H1 (cell line): ENCODE results near the gene WFDC12. TPM values are rescaled to one million over a fixed set of nuclear protein-coding genes. Genes with fewer than 3 reads are reported as not detected.

Experiments
- CTCF ChIA-PET: fragments of 300-600 bp; sonication (Branson Sonifier 250); formaldehyde crosslinking; loops from one replicate; lab custom pipeline; 2021; ENCODE audit not compliant: partially characterized antibody; lab: Charles Lee
- POLR2A ChIA-PET: fragments of 300-600 bp; sonication (Branson Sonifier 250); formaldehyde crosslinking; loops from one replicate; lab custom pipeline; 2021; ENCODE audit warnings: inconsistent platforms; ENCODE audit not compliant: partially characterized antibody; lab: Charles Lee
- DNase-seq, 2 experiments: peaks; one replicate each; pipeline versions ENCODE4 v3.0.0 to v3.0.0-alpha.2; 2010 to 2022; ENCODE audit warnings: low spot score in 2 of 2, low read depth in 1 of 2, mixed read lengths in 1 of 2
- FAIRE-seq: peaks from 2 replicates; lab custom pipeline; 2011; peaks lifted over from hg19 to GRCh38; lab: Jason Lieb, UNC
- H2AFZ ChIP-seq: 2 replicates; pipeline ENCODE4 v1.8.1; 2012; ENCODE audit warnings: low read length, inconsistent platforms
- H2AK5ac ChIP-seq: 2 replicates; pipeline ENCODE4 v1.6.1; 2013; ENCODE audit warnings: low read depth, low read length
- H2BK120ac ChIP-seq: replicated peaks from 2 replicates; pipeline ENCODE3; 2013; ENCODE audit warnings: low read depth, low read length, inconsistent platforms
- H2BK12ac ChIP-seq: 2 replicates; pipeline ENCODE4 v1.6.1; 2013; ENCODE audit warnings: low read depth, low read length
- H2BK15ac ChIP-seq: 2 replicates; pipeline ENCODE4 v1.6.1; 2013; ENCODE audit warnings: low read length
- H2BK20ac ChIP-seq: 2 replicates; pipeline ENCODE4 v1.6.1; 2013; ENCODE audit warnings: low read length
- H2BK5ac ChIP-seq: 2 replicates; pipeline ENCODE4 v1.6.1; 2013; ENCODE audit warnings: low read depth, low read length
- H3K14ac ChIP-seq: 2 replicates; pipeline ENCODE4 v1.6.1; 2013; ENCODE audit warnings: inconsistent platforms; ENCODE audit not compliant: insufficient read length
- H3K18ac ChIP-seq: 2 replicates; pipeline ENCODE4 v1.6.1; 2013; ENCODE audit warnings: low read length; ENCODE audit errors: extremely low read depth
- H3K23ac ChIP-seq: 2 replicates; pipeline ENCODE4 v1.6.1; 2013; ENCODE audit warnings: inconsistent platforms; ENCODE audit not compliant: insufficient read length
- H3K23me2 ChIP-seq: 2 replicates; pipeline ENCODE4 v1.6.1; 2013; ENCODE audit warnings: low read depth, low read length
- H3K27ac ChIP-seq: 2 replicates; pipeline ENCODE4 v1.6.1; 2011; ENCODE audit warnings: low read depth, low read length, inconsistent platforms
- H3K27me3 ChIP-seq, 4 experiments: replicated peaks in 1 of 4; 1 replicate in 1 of 4; 2 replicates in 3 of 4; pipeline versions ENCODE4 v1.6.1 to v1.8.1; 2011 to 2013; ENCODE audit warnings: low read length in 3 of 4, mild to moderate bottlenecking in 3 of 4, inconsistent platforms in 2 of 4, mixed read lengths in 2 of 4, moderate library complexity in 1 of 4; ENCODE audit not compliant: control insufficient read depth in 3 of 4, insufficient read depth in 3 of 4; ENCODE audit errors: extremely low read depth in 1 of 4
- H3K36me3 ChIP-seq, 4 experiments: 2 replicates each; pipeline versions ENCODE4 v1.6.1 to v1.8.1; 2011 to 2013; ENCODE audit warnings: mild to moderate bottlenecking in 4 of 4, low read length in 3 of 4, moderate library complexity in 2 of 4, control low read depth in 1 of 4, inconsistent platforms in 1 of 4; ENCODE audit not compliant: insufficient read depth in 4 of 4, control insufficient read depth in 2 of 4
- H3K4ac ChIP-seq: replicated peaks from 2 replicates; pipeline ENCODE3; 2013; ENCODE audit warnings: low read length, low read depth, mixed read lengths, inconsistent platforms; ENCODE audit not compliant: insufficient read length
- H3K4me1 ChIP-seq, 4 experiments: replicated peaks in 1 of 4; 1 replicate in 1 of 4; 2 replicates in 3 of 4; pipeline versions ENCODE4 v1.6.1 to v1.8.1; 2011 to 2013; ENCODE audit warnings: low read length in 3 of 4, inconsistent platforms in 2 of 4, mixed read lengths in 1 of 4; ENCODE audit not compliant: insufficient read depth in 4 of 4, control insufficient read depth in 3 of 4
- H3K4me2 ChIP-seq, 2 experiments: 2 replicates each; pipeline versions ENCODE4 v1.6.1 to v1.8.1; 2011 to 2013; ENCODE audit warnings: low read depth in 2 of 2, low read length in 2 of 2, control low read depth in 1 of 2, inconsistent platforms in 1 of 2, mild to moderate bottlenecking in 1 of 2; ENCODE audit not compliant: insufficient read depth in 1 of 2
- H3K4me3 ChIP-seq, 4 experiments: fragments of 200-600, 300-600 bp in 1 of 4; sonication (generic), shearing (Covaris generic), sonication (Bioruptor Twin) in 1 of 4; 2 replicates each; pipeline versions ENCODE4 v1.5.1 to v1.8.1; 2011 to 2016; ENCODE audit warnings: low read length in 4 of 4, low read depth in 3 of 4, control low read depth in 2 of 4, inconsistent platforms in 2 of 4, mild to moderate bottlenecking in 2 of 4, mixed read lengths in 1 of 4, moderate library complexity in 1 of 4; ENCODE audit not compliant: insufficient read depth in 2 of 4; ENCODE audit errors: extremely low read depth in 1 of 4
- H3K56ac ChIP-seq: replicated peaks from 2 replicates; pipeline ENCODE3; 2013; ENCODE audit warnings: low read depth, mild to moderate bottlenecking, mixed read lengths, low read length, inconsistent platforms; ENCODE audit not compliant: insufficient read length
- H3K79me1 ChIP-seq: 2 replicates; pipeline ENCODE4 v1.6.1; 2013; ENCODE audit warnings: low read depth, low read length, control low read depth
- H3K79me2 ChIP-seq, 2 experiments: 2 replicates each; pipeline versions ENCODE4 v1.6.1 to v1.8.1; 2012 to 2013; ENCODE audit warnings: low read length in 2 of 2, mild to moderate bottlenecking in 2 of 2, inconsistent platforms in 1 of 2; ENCODE audit not compliant: insufficient read depth in 2 of 2, control insufficient read depth in 1 of 2
- H3K9ac ChIP-seq, 4 experiments: replicated peaks in 1 of 4; 1 replicate in 1 of 4; 2 replicates in 3 of 4; pipeline versions ENCODE4 v1.6.1 to v1.8.1; 2011 to 2013; ENCODE audit warnings: low read depth in 3 of 4, low read length in 3 of 4, control low read depth in 2 of 4, mild to moderate bottlenecking in 2 of 4, moderate library complexity in 2 of 4, inconsistent platforms in 1 of 4; ENCODE audit errors: extremely low read depth in 1 of 4
- H3K9me3 ChIP-seq, 2 experiments: 2 replicates each; pipeline versions ENCODE4 v1.6.1 to v1.8.1; 2012 to 2013; ENCODE audit warnings: mild to moderate bottlenecking in 2 of 2, moderate library complexity in 2 of 2, control low read depth in 1 of 2, inconsistent platforms in 1 of 2, low read depth in 1 of 2, low read length in 1 of 2, mixed read lengths in 1 of 2; ENCODE audit not compliant: insufficient read depth in 2 of 2
- H4K20me1 ChIP-seq, 2 experiments: replicated peaks in 1 of 2; 2 replicates each; pipeline versions ENCODE3 to v1.8.1; 2011 to 2013; ENCODE audit warnings: inconsistent platforms in 2 of 2, low read length in 2 of 2, mild to moderate bottlenecking in 1 of 2; ENCODE audit not compliant: insufficient read depth in 2 of 2, control insufficient read depth in 1 of 2
- H4K5ac ChIP-seq: 2 replicates; pipeline ENCODE4 v1.6.1; 2013; ENCODE audit warnings: low read length, low read depth, mixed read lengths, inconsistent platforms; ENCODE audit not compliant: insufficient read length
- H4K8ac ChIP-seq: 2 replicates; pipeline ENCODE4 v1.8.0; 2013; ENCODE audit warnings: mild to moderate bottlenecking, moderate library complexity, low read length, inconsistent platforms; ENCODE audit not compliant: insufficient read depth; ENCODE audit errors: extremely low read depth
- H4K91ac ChIP-seq: replicated peaks from 2 replicates; pipeline ENCODE3; 2013; ENCODE audit warnings: low read length, mixed read lengths, inconsistent platforms; ENCODE audit not compliant: insufficient read length
- GABPA ChIP-seq: IDR thresholded peaks from 2 replicates; pipeline ENCODE4 v1.6.1; 2011; ENCODE audit warnings: mild to moderate bottlenecking, low read length, moderate library complexity, borderline replicate concordance; ENCODE audit not compliant: insufficient read depth
- POU5F1 ChIP-seq: IDR thresholded peaks from 2 replicates; pipeline ENCODE4 v1.6.1; 2011; ENCODE audit warnings: low read depth, mild to moderate bottlenecking, low read length, moderate library complexity
- SP4 ChIP-seq: IDR thresholded peaks from 2 replicates; pipeline ENCODE4 v1.6.1; 2012; ENCODE audit warnings: low read length, inconsistent platforms
- TCF12 ChIP-seq: IDR thresholded peaks from 2 replicates; pipeline ENCODE4 v1.6.1; 2011; ENCODE audit warnings: low read depth, mild to moderate bottlenecking, low read length
- WGBS, 2 experiments: shearing (Covaris generic) in 1 of 2; methylation state at CpG; one replicate each; pipeline versions ENCODE4 v1.1.6 to v1.1.7; 2013 to 2015; ENCODE audit warnings: low lambda C conversion rate in 2 of 2, mixed read lengths in 2 of 2, inconsistent platforms in 1 of 2, low coverage in 1 of 2, missing lambda C conversion rate in 1 of 2; ENCODE audit not compliant: insufficient replicate concordance in 2 of 2, insufficient coverage in 1 of 2, insufficient read length in 1 of 2; ENCODE audit errors: extremely low coverage in 1 of 2, missing lambda C conversion rate in 1 of 2; 5-methylcytosine and 5-hydroxymethylcytosine counted together
- polyA plus RNA-seq, 7 experiments: library from polyadenylated mRNA; depleted of rRNA in 3 of 7; stranded (reverse) in 5 of 7; unstranded in 2 of 7; fragments of >200 nt in 5 of 7; fragments of 200-250 nt in 2 of 7; gene quantifications; 1 replicate in 5 of 7; 2 replicates in 1 of 7; 4 replicates in 1 of 7; pipeline versions ENCODE4 v1.2.1 to v1.2.3, GENCODE V29; 2011 to 2013; ENCODE audit warnings: missing spikeins in 2 of 7, mixed read lengths in 2 of 7
- total RNA-seq: library from RNA; stranded (reverse); fragmentation: NEBNext Ultra II Directional; extraction: Animal tissue kit (Norgen Biotek cat#: 25700); gene quantifications from 2 replicates; pipeline ENCODE4 v1.2.1, GENCODE V29; 2021
- TF ChIP-seq, protein P1 (sequence below): IDR thresholded peaks from 2 replicates; pipeline ENCODE4 v1.6.1; 2012; ENCODE audit warnings: low read length, inconsistent platforms

WFDC12 gene
- total and polyA plus RNA-seq, 2 of the 8 experiments (the other 6 are each of a cell fraction or from before 2014, with no cell fraction given): not detected

DNA sequence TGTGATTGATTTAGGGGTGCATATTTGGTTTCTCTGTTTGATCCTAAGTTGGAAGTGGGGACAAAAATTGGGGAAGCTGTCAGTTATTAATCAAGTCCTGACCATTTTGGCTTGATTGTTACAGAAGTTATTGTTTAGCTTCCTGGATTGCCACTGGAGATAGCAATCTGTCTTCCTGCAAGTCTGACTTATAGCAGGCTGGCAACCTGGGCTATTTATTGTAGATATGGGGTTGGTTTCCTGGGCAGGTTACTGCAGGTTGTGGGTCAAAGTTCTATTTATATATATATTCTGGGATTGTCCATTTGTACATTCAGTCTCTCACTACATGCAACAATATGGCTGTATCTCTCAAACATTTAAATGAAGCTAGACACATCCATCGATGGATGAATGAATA, 41.1 kb downstream of the WFDC12 start:
- FAIRE-seq: no peak
- ChIA-PET POLR2A (no interaction called here), CTCF (interaction anchor here (1.1 to 1.7 kb wide), 3 partner anchors 12 to 211 kb away, joined by 3 to 6 read pairs (median 3); no protein-coding TSS in a partner anchor)
- Histone ChIP-seq H2BK20ac (no peak overlapping the region), H3K36me3 (peaks cover 0 to 34% (median 5%) of the 10 kb centered on the region in 4 experiments; a peak in 4 of 8 replicates), H3K9ac (no peak overlapping the region), H3K27ac (no peak overlapping the region), H3K23ac (no peak overlapping the region), H3K4me1 (no peaks in the 10 kb centered on the region; a peak in 1 of 7 replicates), H2BK120ac (no peak overlapping the region), H3K9me3 (peaks cover 3 to 9% of the 10 kb centered on the region in 2 experiments; a peak in 3 of 4 replicates), H4K5ac (no peak overlapping the region), H3K18ac (no peak overlapping the region), H4K20me1 (no peaks in the 10 kb centered on the region), H2BK12ac (no peak overlapping the region), H2AK5ac (no peak overlapping the region), H3K4me3 (no peak overlapping the region), H4K91ac (no peak overlapping the region), H3K4ac (no peak overlapping the region), H2AFZ (no peak overlapping the region), H3K79me1 (no peaks in the 10 kb centered on the region), H4K8ac (no peak overlapping the region), H3K23me2 (no peaks in the 10 kb centered on the region), H3K27me3 (no peaks in the 10 kb centered on the region), H3K14ac (no peak overlapping the region), H3K4me2 (no peak overlapping the region), H2BK15ac (no peak overlapping the region), H3K56ac (no peak overlapping the region), H3K79me2 (no peaks in the 10 kb centered on the region), H2BK5ac (no peak overlapping the region)
- 86% methylated on average over 1 of the region's 1 CpG; no CpG with 5 or more reads in 1 of the 2 experiments for WGBS, 2 experiments
- TF ChIP-seq POU5F1: no peak
- TF ChIP-seq, protein P1, sequence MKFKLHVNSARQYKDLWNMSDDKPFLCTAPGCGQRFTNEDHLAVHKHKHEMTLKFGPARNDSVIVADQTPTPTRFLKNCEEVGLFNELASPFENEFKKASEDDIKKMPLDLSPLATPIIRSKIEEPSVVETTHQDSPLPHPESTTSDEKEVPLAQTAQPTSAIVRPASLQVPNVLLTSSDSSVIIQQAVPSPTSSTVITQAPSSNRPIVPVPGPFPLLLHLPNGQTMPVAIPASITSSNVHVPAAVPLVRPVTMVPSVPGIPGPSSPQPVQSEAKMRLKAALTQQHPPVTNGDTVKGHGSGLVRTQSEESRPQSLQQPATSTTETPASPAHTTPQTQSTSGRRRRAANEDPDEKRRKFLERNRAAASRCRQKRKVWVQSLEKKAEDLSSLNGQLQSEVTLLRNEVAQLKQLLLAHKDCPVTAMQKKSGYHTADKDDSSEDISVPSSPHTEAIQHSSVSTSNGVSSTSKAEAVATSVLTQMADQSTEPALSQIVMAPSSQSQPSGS: no peak
- no peak for TF ChIP-seq GABPA
- no peak for TF ChIP-seq SP4
- TF ChIP-seq TCF12: no peak
- no peak for DNase-seq
